GM12878 (cell line): ENCODE results near the gene FUZ. TPM values are rescaled to one million over a fixed set of nuclear protein-coding genes. Genes with fewer than 3 reads are reported as not detected.

Source experiments
- ATAC-seq: fragments of 200-7000 bp; cut with Tn5 transposase; 3 replicates; pipeline ENCODE4 v1.9.1; 2020; ENCODE audit warnings: mild to moderate bottlenecking, moderate library complexity
- BruUV-seq: library from RNA; stranded (reverse); fragments of 400-500 nt; replicated peaks from 2 replicates; lab custom pipeline; 2021; lab: Mats Ljungman, UMichigan
- CTCF ChIA-PET: fragments of 300-600 bp; sonication (Branson Sonifier 250); formaldehyde crosslinking; extraction: SDS; loops from one replicate; lab custom pipeline; 2021; ENCODE audit warnings: inconsistent platforms; lab: Yijun Ruan, JAX
- POLR2A ChIA-PET: fragments of 350-600 bp; formaldehyde crosslinking; extraction: SDS; loops from one replicate; lab custom pipeline; 2021; ENCODE audit warnings: inconsistent platforms; lab: Charles Lee
- RAD21 ChIA-PET: fragments of 300-600 bp; sonication (Branson Sonifier 250); formaldehyde crosslinking; loops from one replicate; lab custom pipeline; 2023; ENCODE audit warnings: antibody characterized with exemption; ENCODE audit not compliant: unreplicated experiment; lab: Charles Lee
- SMC1A ChIA-PET: fragments of 300-600 bp; sonication (Branson Sonifier 250); formaldehyde crosslinking; loops from one replicate; lab custom pipeline; 2023; ENCODE audit not compliant: unreplicated experiment, uncharacterized antibody; lab: Charles Lee
- DNase-seq: peaks from one replicate; pipeline ENCODE4 v3.0.0-alpha.2; 2011; ENCODE audit warnings: low read depth, low spot score
- FAIRE-seq: peaks from 3 replicates; lab custom pipeline; 2011; peaks lifted over from hg19 to GRCh38; lab: Jason Lieb, UNC
- H2AFZ ChIP-seq: 2 replicates; pipeline ENCODE4 v1.6.0; 2011; ENCODE audit warnings: low read depth, low read length, control low read depth; ENCODE audit not compliant: control insufficient read depth
- H3K27ac ChIP-seq: 2 replicates; pipeline ENCODE4 v1.5.1; 2011; ENCODE audit warnings: control low read depth; ENCODE audit not compliant: control insufficient read depth, insufficient read depth
- H3K27me3 ChIP-seq, 2 experiments: replicated peaks in 1 of 2; 2 replicates each; pipeline versions ENCODE4 v1.6.0 to v1.6.1; 2011; ENCODE audit warnings: low read length in 1 of 2; ENCODE audit not compliant: control insufficient read depth in 2 of 2, insufficient read depth in 2 of 2
- H3K36me3 ChIP-seq, 2 experiments: 2 replicates each; pipeline ENCODE4 v1.5.1; 2011; ENCODE audit warnings: low read length in 1 of 2; ENCODE audit not compliant: control insufficient read depth in 2 of 2, insufficient read depth in 2 of 2
- H3K4me1 ChIP-seq: 2 replicates; pipeline ENCODE4 v1.6.1; 2011; ENCODE audit warnings: mild to moderate bottlenecking, low read length, moderate library complexity, mixed read lengths; ENCODE audit not compliant: control insufficient read depth, insufficient read depth
- H3K4me2 ChIP-seq: 2 replicates; pipeline ENCODE4 v1.6.0; 2011; ENCODE audit warnings: control low read depth; ENCODE audit not compliant: control insufficient read depth, insufficient read depth
- H3K4me3 ChIP-seq: fragments of 200-600 bp; sonication (generic); 2 replicates; pipeline ENCODE4 v1.5.1; 2016
- H3K79me2 ChIP-seq: 2 replicates; pipeline ENCODE4 v1.6.0; 2011; ENCODE audit warnings: low read length; ENCODE audit not compliant: control insufficient read depth, insufficient read depth
- H3K9ac ChIP-seq: 2 replicates; pipeline ENCODE4 v1.8.0; 2011; ENCODE audit warnings: low read length, control low read depth, mixed read lengths; ENCODE audit not compliant: control insufficient read depth, insufficient read depth
- H3K9me3 ChIP-seq: replicated peaks from 3 replicates; pipeline ENCODE4 v1.5.1; 2011; ENCODE audit warnings: mild to moderate bottlenecking, low read length; ENCODE audit not compliant: control insufficient read depth, insufficient read depth
- H4K20me1 ChIP-seq: 2 replicates; pipeline ENCODE4 v1.6.0; 2011; ENCODE audit not compliant: control insufficient read depth, insufficient read depth
- ATF7 ChIP-seq: fragments of 450-650 bp; IDR thresholded peaks from 2 replicates; pipeline ENCODE4 v1.6.1; 2016; ENCODE audit warnings: low read depth, mild to moderate bottlenecking
- CTCF ChIP-seq, 3 experiments: IDR thresholded peaks in 2 of 3; conservative IDR thresholded peaks in 1 of 3; 2 replicates each; pipeline ENCODE4 v1.5.1; 2011; ENCODE audit warnings: low read depth in 3 of 3, low read length in 3 of 3, mild to moderate bottlenecking in 3 of 3, control low read depth in 2 of 3, moderate library complexity in 2 of 3, inconsistent platforms in 1 of 3, mixed read lengths in 1 of 3; ENCODE audit not compliant: control insufficient read depth in 2 of 3, insufficient read depth in 1 of 3; ENCODE audit errors: extremely low read depth in 1 of 3
- IRF4 ChIP-seq: IDR thresholded peaks from 2 replicates; pipeline ENCODE4 v1.6.1; 2011; ENCODE audit warnings: low read depth, low read length
- NFIC ChIP-seq: IDR thresholded peaks from 2 replicates; pipeline ENCODE4 v1.6.1; 2012; ENCODE audit warnings: low read depth, mild to moderate bottlenecking, inconsistent platforms, low read length, moderate library complexity
- NRF1 ChIP-seq: conservative IDR thresholded peaks from 2 replicates; pipeline ENCODE4 v1.6.1; 2011; ENCODE audit warnings: mild to moderate bottlenecking, low read depth, low read length, improper control_type of control experiment
- POU2F2 ChIP-seq: IDR thresholded peaks from 3 replicates; pipeline ENCODE4 v1.6.1; 2011; ENCODE audit warnings: low read depth, mild to moderate bottlenecking, low read length, borderline replicate concordance
- SREBF1 ChIP-seq: IDR thresholded peaks from 2 replicates; pipeline ENCODE4 v1.6.1; 2012; ENCODE audit warnings: mild to moderate bottlenecking, low read length
- STAT3 ChIP-seq: IDR thresholded peaks from 2 replicates; pipeline ENCODE4 v1.6.1; 2011; ENCODE audit warnings: low read depth, low read length, improper control_type of control experiment
- ZBTB33 ChIP-seq: fragments of 450-650 bp; IDR thresholded peaks from 2 replicates; pipeline ENCODE4 v1.6.1; 2017; ENCODE audit warnings: mild to moderate bottlenecking
- WGBS: methylation state at CpG from one replicate; pipeline ENCODE4 v1.1.6; 2016; ENCODE audit warnings: low lambda C conversion rate; ENCODE audit not compliant: insufficient replicate concordance, insufficient coverage; ENCODE audit errors: missing lambda C conversion rate; 5-methylcytosine and 5-hydroxymethylcytosine counted together
- in situ Hi-C: fragments of 300-500 bp; cut with MboI; formaldehyde crosslinking; loops from 9 replicates; pipeline ENCODE4 v1.14.3; 2018; ENCODE audit warnings: mixed read lengths
- intact Hi-C: fragments of 100-400 bp; cut with micrococcal nuclease; formaldehyde crosslinking; loops from one replicate; pipeline ENCODE4 v1.14.2; 2022; ENCODE audit not compliant: unreplicated experiment
- polyA plus RNA-seq, 11 experiments: library from polyadenylated mRNA; depleted of rRNA in 4 of 11; unstranded in 6 of 11; stranded (reverse) in 5 of 11; fragments of >200 nt; fragmentation: Nextera tagmentation in 4 of 11; fragmentation: Illumina TruSeq in 1 of 11; extraction: Ambion mirVana in 4 of 11; extraction: Trizol in 1 of 11; gene quantifications; 1 replicate in 1 of 11; 2 replicates in 10 of 11; pipeline versions ENCODE4 v1.2.1 to v1.2.3, GENCODE V29; 2011 to 2016; ENCODE audit warnings: inconsistent platforms in 2 of 11, missing spikeins in 2 of 11, low read depth in 1 of 11
- total RNA-seq, 4 experiments: library from RNA; depleted of rRNA in 3 of 4; stranded (reverse); fragments of >200 nt in 3 of 4; fragmentation: Illumina TruSeq in 1 of 4; extraction: Trizol in 1 of 4; gene quantifications; 2 replicates each; pipeline versions ENCODE4 v1.2.1 to v1.2.3, GENCODE V29; 2013 to 2021

The FUZ gene
- total and polyA plus RNA-seq, 10 of the 15 experiments (the other 5 are each of a cell fraction or from before 2014, with no cell fraction given) = 0.18 to 11.5 (median 8.8) TPM

- H2AFZ ChIP-seq = no peak overlapping the region
- ATAC-seq (no peak), DNase-seq (no peak)
- H3K9ac ChIP-seq = no peak overlapping the region
- RAD21 ChIA-PET = no interaction called here
- peaks cover 3% of the 10 kb centered on the region; the same call in 1 of the 2 replicates for H3K4me1 ChIP-seq
- peaks cover 15% of the 10 kb centered on the region for H3K79me2 ChIP-seq
- TF ChIP-seq ZBTB33 (peak; percentile 77; the same call in 1 of the 2 replicates), SREBF1 (no peak)
- TF ChIP-seq, all 136 proteins: peak for 1
- no peaks in the 10 kb centered on the region for H4K20me1 ChIP-seq
- SMC1A ChIA-PET = no interaction called here
- no TSS peak for BruUV-seq
- H3K4me3 ChIP-seq = no peak overlapping the region
- H3K36me3 ChIP-seq = peaks cover 9 to 32% of the 10 kb centered on the region in 2 experiments
- no peaks in the 10 kb centered on the region for H3K9me3 ChIP-seq
- intact Hi-C loops = no loop called here
- WGBS = 97% methylated on average over 37 of the region's 60 CpGs
- FAIRE-seq = no peak
- H3K27me3 ChIP-seq = no peaks in the 10 kb centered on the region
- CTCF ChIA-PET = interaction anchor here (0.6 kb wide), 1 partner anchor 57 kb away, joined by 3 read pairs; no protein-coding TSS in a partner anchor
- no peak overlapping the region for H3K27ac ChIP-seq
- H3K4me2 ChIP-seq = no peak overlapping the region
- in situ Hi-C loops = no loop called here
- POLR2A ChIA-PET = no interaction called here
Observed at GRCh38 chr19:49861541-49862378, 48.7 kb upstream of the FUZ start.

- ATAC-seq (no peak), FAIRE-seq (no peak), DNase-seq (no peak)
- Histone ChIP-seq H3K9me3 (no peaks in the 10 kb centered on the region), H3K4me2 (no peak overlapping the region), H3K27ac (no peak overlapping the region), H4K20me1 (no peaks in the 10 kb centered on the region), H3K36me3 (peaks cover 9 to 32% of the 10 kb centered on the region in 2 experiments), H3K4me3 (no peak overlapping the region), H3K4me1 (peaks cover under 1% of the 10 kb centered on the region; the same call in 1 of the 2 replicates), H3K27me3 (no peaks in the 10 kb centered on the region), H2AFZ (no peak overlapping the region), H3K79me2 (peaks cover 9% of the 10 kb centered on the region), H3K9ac (no peak overlapping the region)
- ChIA-PET CTCF (interaction anchor here (0.6 kb wide), 1 partner anchor 57 kb away, joined by 3 read pairs; no protein-coding TSS in a partner anchor), RAD21 (no interaction called here), POLR2A (no interaction called here), SMC1A (no interaction called here)
- intact Hi-C loops (no loop called here), in situ Hi-C loops (no loop called here)
- WGBS = 96% methylated on average over 11 of the region's 13 CpGs
- BruUV-seq = no TSS peak
- TF ChIP-seq IRF4 = no peak
- TF ChIP-seq NFIC = no peak
- TF ChIP-seq CTCF (IDR thresholded peaks at IDR 0.05 in 2 of 3, conservative IDR thresholded peaks at IDR 0.05 in 1 of 3; ENCODE audit: control insufficient read depth in 2 of 3, extremely low read depth in 1 of 3, insufficient read depth in 1 of 3, low read depth in 3 of 3, low read length in 3 of 3) = no peak
- TF ChIP-seq NRF1 = no peak
- TF ChIP-seq STAT3 = no peak
- no peak for TF ChIP-seq POU2F2
- no peak for TF ChIP-seq ATF7
Observed at GRCh38 chr19:49861107-49861506, 48.0 kb upstream of the FUZ start.
